ENCODE data around the gene EIF1. TPM values are rescaled to one million over a fixed set of nuclear protein-coding genes. Genes with fewer than 3 reads are reported as not detected.

Gene EIF1
- total and polyA plus RNA-seq, 2 donors (not counting 1 experiment from before 2014, with no cell fraction given), result 773 to 2,045 TPM

- ChIA-PET POLR2A (interaction anchor here (1.5 kb wide), 1 partner anchor 46 kb away, joined by 4 read pairs; the partner anchor contains the start of gene EIF1), CTCF (interaction anchor here (4.7 kb wide), 1 partner anchor 67 kb away, joined by 100 read pairs; no protein-coding TSS in a partner anchor)
- intact Hi-C loops (cut with micrococcal nuclease), result loop anchor here (5.0 to 10.0 kb wide), 2 partner anchors 52 to 230 kb away; partner anchors contain the start of genes CNP and JUP
- TF ChIP-seq CTCF (IDR thresholded peaks at IDR 0.05) (no peak), EZH2 (IDR thresholded peaks at IDR 0.05; ENCODE audit: borderline replicate concordance, insufficient read depth, low read depth, low read length, poor library complexity, severe bottlenecking) (no peak)
- Histone ChIP-seq H3K9me3 (ENCODE audit: control extremely low read depth in 1 of 3, control insufficient read depth in 2 of 3, insufficient read depth in 1 of 3, low read length in 2 of 3) (peaks cover 0 to 6% (median 0%) of the 10 kb centered on the region in 3 donors), H3K4me3 (ENCODE audit: control extremely low read depth in 1 of 5, extremely low read depth in 1 of 5, insufficient read depth in 1 of 5, low read depth in 2 of 5, low read length in 4 of 5) (peak overlapping the region in 4 of 5 experiments; percentile 12 to 57 (median 28)), H3K9ac (ENCODE audit: low read length) (peak overlapping the region; percentile 60), H3K27ac (ENCODE audit: low read length in 2 of 2) (no peak overlapping the region), H2AFZ (ENCODE audit: insufficient read depth, low read depth, low read length, poor library complexity, severe bottlenecking) (peak overlapping the region; percentile 73), H3K4me2 (replicated peaks; ENCODE audit: low read depth, low read length, poor library complexity, severe bottlenecking) (peak overlapping the region; percentile 87), H3K36me3 (replicated peaks in 1 of 2; ENCODE audit: control extremely low read depth in 1 of 2, control insufficient read depth in 1 of 2, extremely low read depth in 1 of 2, insufficient read depth in 2 of 2, low read length in 1 of 2) (no peaks in the 10 kb centered on the region), H3K79me2 (ENCODE audit: control insufficient read depth, insufficient read depth, low read length) (no peaks in the 10 kb centered on the region), H4K20me1 (ENCODE audit: control insufficient read depth, insufficient read depth, low read length, poor library complexity, severe bottlenecking) (no peaks in the 10 kb centered on the region), H3K4me1 (ENCODE audit: control insufficient read depth in 2 of 2, insufficient read depth in 2 of 2, low read length in 2 of 2) (peaks cover 23 to 25% of the 10 kb centered on the region in 2 donors), H3K27me3 (replicated peaks in 1 of 4; ENCODE audit: control extremely low read depth in 1 of 4, control insufficient read depth in 3 of 4, insufficient read depth in 4 of 4, low read length in 3 of 4) (peaks cover 0 to 56% (median 28%) of the 10 kb centered on the region in 4 experiments)
- ATAC-seq (ENCODE audit: low read depth) (no peak), DNase-seq (no peak)
- no peaks in the 10 kb centered on the region for H3K9me3 Mint-ChIP-seq (ENCODE audit: insufficient read depth)
- 6% methylated on average over 23 of the region's 23 CpGs for WGBS (ENCODE audit: insufficient coverage)
- H3K4me1 Mint-ChIP-seq, result peaks cover 11% of the 10 kb centered on the region
- peak overlapping the region; percentile 78 for H3K4me3 Mint-ChIP-seq
- H3K27ac Mint-ChIP-seq, result no peak overlapping the region
- H3K27me3 Mint-ChIP-seq, result peaks cover 47% of the 10 kb centered on the region
These were observed 46.2 kb downstream of the EIF1 start for GRCh38 chr17:41734949-41735313.

DNA sequence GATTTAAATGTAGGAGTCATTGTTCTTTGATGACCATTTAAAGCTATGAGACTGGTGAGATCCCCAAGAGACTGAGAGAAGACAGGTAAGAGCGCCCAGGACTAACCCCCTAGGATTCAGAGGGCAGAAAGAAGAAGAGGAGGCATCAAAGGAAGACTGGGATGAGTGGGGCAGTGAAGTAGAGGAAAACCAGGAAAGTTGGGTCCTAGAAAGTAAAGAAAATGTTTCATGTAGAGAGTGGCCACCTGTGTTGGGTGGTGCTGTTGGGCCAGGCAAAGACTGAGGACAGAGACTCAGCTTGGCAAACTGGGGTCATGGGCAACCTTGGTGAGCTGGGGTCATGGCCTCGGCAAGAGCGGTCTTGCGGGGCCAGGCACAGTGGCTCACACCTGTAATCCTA, 47.1 kb downstream of the EIF1 start:
- Mint-ChIP-seq H3K9me3 (ENCODE audit: insufficient read depth) (no peaks in the 10 kb centered on the region), H3K4me1 (peaks cover 11% of the 10 kb centered on the region), H3K27ac (no peak overlapping the region), H3K27me3 (peaks cover 47% of the 10 kb centered on the region), H3K4me3 (no peak overlapping the region)
- peaks cover 23 to 25% of the 10 kb centered on the region in 2 donors for H3K4me1 ChIP-seq (ENCODE audit: control insufficient read depth in 2 of 2, insufficient read depth in 2 of 2, low read length in 2 of 2)
- TF ChIP-seq CTCF (IDR thresholded peaks at IDR 0.05) (no peak), EZH2 (IDR thresholded peaks at IDR 0.05; ENCODE audit: borderline replicate concordance, insufficient read depth, low read depth, low read length, poor library complexity, severe bottlenecking) (no peak)
- ChIA-PET CTCF (interaction anchor here (1.0 to 4.7 kb wide), 2 partner anchors 66 to 76 kb away, joined by 3 to 100 read pairs; partner anchors contain the start of gene P3H4), POLR2A (interaction anchor here (0.7 kb wide), 1 partner anchor 198 kb away, joined by 10 read pairs; no protein-coding TSS in a partner anchor)
- no peak overlapping the region for H3K9ac ChIP-seq (ENCODE audit: low read length)
- DNase-seq, result no peak
- H3K27me3 ChIP-seq (replicated peaks in 1 of 4; ENCODE audit: control extremely low read depth in 1 of 4, control insufficient read depth in 3 of 4, insufficient read depth in 4 of 4, low read length in 3 of 4), result peaks cover 0 to 52% (median 28%) of the 10 kb centered on the region in 4 experiments
- ATAC-seq (ENCODE audit: low read depth), result no peak
- H2AFZ ChIP-seq (ENCODE audit: insufficient read depth, low read depth, low read length, poor library complexity, severe bottlenecking), result no peak overlapping the region
- H3K79me2 ChIP-seq (ENCODE audit: control insufficient read depth, insufficient read depth, low read length), result no peaks in the 10 kb centered on the region
- 95% methylated on average over 4 of the region's 4 CpGs for WGBS (ENCODE audit: insufficient coverage)
- H3K9me3 ChIP-seq (ENCODE audit: control extremely low read depth in 1 of 3, control insufficient read depth in 2 of 3, insufficient read depth in 1 of 3, low read length in 2 of 3), result peaks cover 0 to 3% (median 0%) of the 10 kb centered on the region in 3 donors
- no peak overlapping the region for H3K4me3 ChIP-seq (ENCODE audit: control extremely low read depth in 1 of 5, extremely low read depth in 1 of 5, insufficient read depth in 1 of 5, low read depth in 2 of 5, low read length in 4 of 5)
- intact Hi-C loops (cut with micrococcal nuclease), result loop anchor here (5.0 to 10.0 kb wide), 2 partner anchors 52 to 229 kb away; partner anchors contain the start of genes CNP and JUP
- H4K20me1 ChIP-seq (ENCODE audit: control insufficient read depth, insufficient read depth, low read length, poor library complexity, severe bottlenecking), result no peaks in the 10 kb centered on the region
- no peaks in the 10 kb centered on the region for H3K36me3 ChIP-seq (replicated peaks in 1 of 2; ENCODE audit: control extremely low read depth in 1 of 2, control insufficient read depth in 1 of 2, extremely low read depth in 1 of 2, insufficient read depth in 2 of 2, low read length in 1 of 2)
- H3K27ac ChIP-seq (ENCODE audit: low read length in 2 of 2), result no peak overlapping the region
- no peak overlapping the region for H3K4me2 ChIP-seq (replicated peaks; ENCODE audit: low read depth, low read length, poor library complexity, severe bottlenecking)

All from B cell (primary cell).